Loucy (cell line): ENCODE data around the gene ABHD12.

Source experiments
- EZH2phosphoT487 ChIP-seq: fragments of 200-600 bp; IDR thresholded peaks from 2 replicates; pipeline ENCODE4 v1.6.1; 2018; ENCODE audit warnings: antibody characterized with exemption, mild to moderate bottlenecking, moderate library complexity, borderline replicate concordance
- TF ChIP-seq, protein P1 (sequence below): fragments of 200-600 bp; sonication (generic); conservative IDR thresholded peaks from 2 replicates; pipeline ENCODE4 v1.5.1; 2014; ENCODE audit warnings: mild to moderate bottlenecking, antibody characterized with exemption, low read length

DNA sequence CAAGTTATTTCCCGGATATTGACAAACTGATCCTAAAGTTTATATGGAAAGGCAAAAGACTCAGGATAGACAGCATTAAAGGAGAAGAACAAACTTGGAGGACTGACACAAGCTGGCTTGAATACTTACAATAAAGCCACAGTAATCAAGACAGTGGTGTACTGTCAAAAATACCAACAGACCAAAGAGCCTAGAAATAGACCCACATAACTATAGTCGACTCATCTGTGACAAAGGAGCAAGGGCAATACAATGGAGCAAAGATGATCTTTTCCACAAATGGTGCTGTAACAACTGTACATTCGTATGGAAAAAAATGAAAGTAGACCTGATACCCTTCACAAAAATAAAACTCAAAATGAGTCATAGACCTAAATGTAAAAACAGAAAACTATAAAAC, 46.0 kb downstream of the ABHD12 start:
- TF ChIP-seq, protein P1, sequence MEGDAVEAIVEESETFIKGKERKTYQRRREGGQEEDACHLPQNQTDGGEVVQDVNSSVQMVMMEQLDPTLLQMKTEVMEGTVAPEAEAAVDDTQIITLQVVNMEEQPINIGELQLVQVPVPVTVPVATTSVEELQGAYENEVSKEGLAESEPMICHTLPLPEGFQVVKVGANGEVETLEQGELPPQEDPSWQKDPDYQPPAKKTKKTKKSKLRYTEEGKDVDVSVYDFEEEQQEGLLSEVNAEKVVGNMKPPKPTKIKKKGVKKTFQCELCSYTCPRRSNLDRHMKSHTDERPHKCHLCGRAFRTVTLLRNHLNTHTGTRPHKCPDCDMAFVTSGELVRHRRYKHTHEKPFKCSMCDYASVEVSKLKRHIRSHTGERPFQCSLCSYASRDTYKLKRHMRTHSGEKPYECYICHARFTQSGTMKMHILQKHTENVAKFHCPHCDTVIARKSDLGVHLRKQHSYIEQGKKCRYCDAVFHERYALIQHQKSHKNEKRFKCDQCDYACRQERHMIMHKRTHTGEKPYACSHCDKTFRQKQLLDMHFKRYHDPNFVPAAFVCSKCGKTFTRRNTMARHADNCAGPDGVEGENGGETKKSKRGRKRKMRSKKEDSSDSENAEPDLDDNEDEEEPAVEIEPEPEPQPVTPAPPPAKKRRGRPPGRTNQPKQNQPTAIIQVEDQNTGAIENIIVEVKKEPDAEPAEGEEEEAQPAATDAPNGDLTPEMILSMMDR = no peak
- TF ChIP-seq EZH2phosphoT487 = no peak
